Activated naive CD4-positive, alpha-beta T cell (primary cell): ENCODE results near the gene MOAP1.
"Not testable (repeated sequence)": the region's sequence is repeated elsewhere in the genome, so short reads cannot be mapped to it uniquely, and the experiment has no call there.

Source experiments
- DNase-seq, 4 experiments: peaks; one replicate each; lab custom pipeline; 2025; lab: John Stamatoyannopoulos, UW

MOAP1 gene, protein sequence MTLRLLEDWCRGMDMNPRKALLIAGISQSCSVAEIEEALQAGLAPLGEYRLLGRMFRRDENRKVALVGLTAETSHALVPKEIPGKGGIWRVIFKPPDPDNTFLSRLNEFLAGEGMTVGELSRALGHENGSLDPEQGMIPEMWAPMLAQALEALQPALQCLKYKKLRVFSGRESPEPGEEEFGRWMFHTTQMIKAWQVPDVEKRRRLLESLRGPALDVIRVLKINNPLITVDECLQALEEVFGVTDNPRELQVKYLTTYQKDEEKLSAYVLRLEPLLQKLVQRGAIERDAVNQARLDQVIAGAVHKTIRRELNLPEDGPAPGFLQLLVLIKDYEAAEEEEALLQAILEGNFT

DNA sequence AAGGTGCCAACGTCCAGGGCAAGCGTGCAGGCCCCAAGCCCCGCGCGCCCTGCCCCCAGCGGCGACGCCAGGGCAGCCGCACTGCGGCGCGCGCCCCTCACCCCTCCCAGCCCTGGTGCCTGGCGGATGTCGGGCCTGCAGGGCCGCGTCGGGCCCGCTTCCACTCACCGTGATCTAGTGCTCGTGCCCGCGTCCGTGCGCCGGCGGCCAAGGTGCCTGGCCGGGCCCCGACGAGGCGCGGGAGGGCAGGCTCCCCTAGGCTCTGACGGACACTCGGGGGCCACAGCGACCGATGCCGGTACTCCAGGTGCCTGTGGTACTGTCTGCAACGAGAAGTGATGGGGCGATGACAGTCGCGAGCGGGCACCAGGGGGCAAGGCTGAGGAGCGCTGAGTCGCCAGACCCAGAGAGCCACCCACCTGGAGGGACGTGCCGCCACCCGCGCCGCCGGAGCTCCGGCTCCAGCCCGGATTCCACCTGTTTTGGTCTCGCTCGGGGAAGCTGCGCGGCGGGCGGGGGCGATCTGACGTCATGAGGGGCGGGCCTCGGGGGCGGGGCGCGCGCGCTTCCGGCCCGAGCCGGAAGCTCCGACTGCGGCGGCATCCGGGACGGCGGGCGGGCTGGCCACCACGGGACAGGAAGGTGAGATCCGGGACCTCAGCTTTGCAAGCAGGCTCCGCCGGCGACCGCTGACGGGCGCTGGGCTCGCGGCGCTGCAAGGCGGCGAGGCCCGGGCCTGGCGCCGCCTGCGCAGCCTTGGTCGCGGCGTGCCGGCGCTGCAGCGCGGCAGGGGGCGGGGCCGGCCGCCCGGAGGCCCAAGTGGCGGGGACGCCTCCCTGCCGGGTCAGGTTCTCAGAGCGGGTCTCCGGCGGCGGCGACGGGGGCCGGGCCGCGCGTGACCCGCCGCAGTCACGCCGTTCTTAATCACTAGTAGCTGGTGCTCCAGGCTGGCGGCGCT lies at the start of gene MOAP1, which contains the start of gene LYSET:
TSS of gene MOAP1 (minus strand) at position 507 of the 958 bp plus-strand sequence. CDS start 655 bp downstream, outside the sequence.
TSS of gene LYSET (plus strand) at position 927 of the 958 bp plus-strand sequence. CDS start 89 bp downstream, outside the sequence.
- peak; percentile 73 to 90 (median 80) for DNase-seq

DNA sequence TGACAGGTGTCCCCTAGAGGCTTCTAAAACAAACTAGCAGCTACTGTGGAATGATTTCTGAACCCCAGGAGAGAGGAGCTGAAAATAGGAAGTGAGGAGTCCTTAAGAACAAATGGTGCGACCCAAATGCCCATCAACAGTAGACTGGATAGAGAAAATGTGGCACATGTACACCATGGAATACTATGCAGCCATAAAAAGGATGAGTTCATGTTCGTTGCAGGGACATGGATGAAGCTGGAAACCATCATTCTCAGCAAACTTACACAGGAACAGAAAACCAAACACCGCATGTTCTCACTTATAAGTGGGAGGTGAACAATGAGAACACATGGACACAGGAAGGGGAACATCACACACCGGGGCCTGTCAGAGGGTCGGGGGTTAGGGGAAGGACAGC lies 48.4 kb upstream of the MOAP1 start:
- DNase-seq, result not testable (repeated sequence)

DNA sequence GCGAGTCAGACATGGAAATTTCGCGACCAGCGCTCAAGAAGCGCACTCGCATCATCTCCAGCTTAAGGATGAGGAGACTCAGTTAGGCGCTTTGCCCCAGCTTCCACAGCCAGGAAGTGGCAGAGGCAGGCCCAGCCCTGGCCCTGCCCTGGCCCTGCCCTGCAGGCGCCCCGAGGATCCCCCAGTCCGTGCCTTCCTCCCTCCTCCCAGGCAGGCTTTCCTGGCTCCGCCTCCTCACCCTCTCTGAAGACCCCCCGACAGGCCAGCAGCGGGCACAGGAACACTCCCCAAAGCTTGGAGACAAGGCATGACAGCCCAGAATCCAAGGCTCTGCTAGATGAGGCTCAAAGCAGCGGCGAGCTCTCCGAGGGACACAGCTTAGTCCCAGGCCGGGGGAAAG lies 47.5 kb upstream of the MOAP1 start:
- no peak for DNase-seq

DNA sequence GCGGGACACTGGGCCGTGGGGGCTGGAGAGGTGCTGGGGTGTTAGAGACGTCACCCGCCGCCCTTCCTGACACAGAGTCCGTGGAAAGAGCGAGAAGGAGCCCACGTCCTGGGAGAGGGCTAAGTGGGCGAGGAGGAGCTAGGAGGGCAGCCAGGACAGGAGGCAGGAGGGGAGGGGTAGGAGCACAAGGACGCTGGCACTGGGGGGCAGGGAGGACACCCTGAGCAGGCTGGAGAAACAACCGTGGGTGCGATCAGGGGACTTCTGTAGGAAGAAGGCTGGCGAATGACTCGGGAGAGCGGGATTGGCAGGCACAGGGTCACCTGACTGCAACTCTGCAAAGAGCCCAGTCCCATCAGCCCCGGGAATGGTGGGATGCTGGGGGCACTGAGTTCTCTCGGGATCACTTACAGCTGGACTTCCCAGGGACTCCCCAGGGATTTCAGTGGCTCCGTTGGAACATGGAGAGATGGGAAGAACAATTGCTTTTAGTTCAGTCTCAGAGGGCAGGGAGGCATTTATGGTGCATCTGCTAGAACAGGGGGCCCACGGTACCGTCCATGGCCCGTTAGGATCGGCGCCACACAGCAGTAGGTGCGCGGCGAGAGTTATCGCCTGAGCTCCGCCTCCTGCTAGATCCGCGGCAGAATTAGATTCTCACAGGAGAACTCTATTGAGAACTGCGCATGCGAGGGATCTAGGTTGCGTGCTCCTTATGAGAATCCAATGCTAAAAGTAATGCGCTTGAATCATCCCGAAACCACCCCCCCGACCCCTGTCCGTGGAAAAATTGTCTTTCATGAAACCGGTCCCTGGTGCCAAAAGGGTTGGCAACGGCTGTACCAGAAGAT lies 46.7 kb upstream of the MOAP1 start:
- DNase-seq, result no peak

DNA sequence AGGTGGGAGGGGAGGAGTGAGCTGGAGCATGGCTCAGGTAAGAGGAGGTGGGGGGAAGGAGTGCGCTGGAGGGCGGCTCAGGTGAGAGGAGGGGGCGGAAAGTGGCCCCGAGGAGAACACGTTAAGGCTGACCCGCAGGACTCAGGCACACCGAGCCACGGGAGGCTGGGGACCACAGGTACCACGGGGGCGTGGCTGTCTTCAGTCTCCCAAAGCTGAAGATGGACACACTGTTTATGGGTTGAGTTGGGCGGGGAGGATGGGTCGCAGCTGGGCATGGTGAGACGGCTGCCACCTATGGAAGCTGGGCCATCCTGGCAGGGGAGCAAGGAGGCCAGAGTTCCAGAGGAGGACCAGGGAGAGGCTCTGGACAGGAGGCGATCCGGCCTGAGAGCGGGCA lies 45.8 kb upstream of the MOAP1 start:
- DNase-seq, result no peak

DNA sequence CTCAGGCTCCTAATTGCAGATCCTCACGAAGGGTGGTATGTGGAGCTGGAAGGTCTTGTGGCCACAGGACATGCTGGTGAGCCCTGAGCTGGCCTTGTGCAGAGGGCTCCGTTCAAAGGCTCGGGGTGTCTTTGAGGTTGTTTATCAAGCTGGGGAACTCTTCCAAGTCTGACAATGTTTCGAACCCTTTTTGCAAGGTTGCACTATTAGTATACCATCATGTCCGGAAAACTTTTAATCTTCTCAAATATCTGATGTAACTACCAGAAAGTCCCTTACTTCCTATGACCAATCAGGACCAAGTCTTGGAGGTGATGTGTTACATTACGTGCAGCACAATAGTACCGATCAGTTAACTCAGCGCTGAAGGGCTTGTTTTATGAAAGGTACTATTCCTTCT lies 43.9 kb upstream of the MOAP1 start:
- DNase-seq, result no peak

DNA sequence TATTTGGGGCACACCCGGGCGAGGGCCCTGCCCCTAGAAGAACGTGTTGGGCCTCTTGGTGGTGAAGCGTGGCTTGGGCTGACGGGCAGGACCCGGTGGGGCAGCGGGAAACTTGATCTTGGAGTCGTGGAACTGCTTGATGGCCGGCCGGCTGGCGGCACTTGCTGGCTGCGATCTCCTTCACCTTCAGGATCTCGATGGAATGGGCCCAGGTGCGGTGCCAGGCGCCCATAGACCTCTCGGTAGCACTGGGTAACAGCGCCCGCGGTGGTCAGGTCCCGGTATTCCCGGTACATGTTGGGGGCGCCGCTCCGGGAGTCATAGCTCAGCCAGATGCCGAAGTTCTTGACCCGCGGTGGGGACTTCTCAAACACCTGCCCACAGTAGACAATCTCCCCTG lies 38.9 kb upstream of the MOAP1 start:
- no peak for DNase-seq

DNA sequence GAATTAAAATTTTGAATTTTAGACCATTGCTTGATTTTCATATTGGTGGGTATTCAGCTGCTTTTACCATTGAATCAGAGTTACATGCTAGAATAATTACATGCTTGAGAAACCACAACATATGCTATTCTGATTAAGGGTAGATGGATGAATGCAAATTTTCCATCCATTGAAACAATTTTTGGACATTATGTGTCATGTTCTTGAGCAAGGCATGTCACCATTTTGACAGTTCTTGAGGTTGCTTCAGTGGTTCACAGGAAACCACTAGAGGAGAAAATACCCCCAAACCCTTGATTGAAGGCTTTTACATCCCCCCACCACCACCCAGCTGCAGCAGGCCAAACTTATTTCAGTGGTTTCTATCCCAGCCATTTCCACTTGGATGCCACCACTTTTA lies 35.8 kb upstream of the MOAP1 start:
- DNase-seq, result no peak

DNA sequence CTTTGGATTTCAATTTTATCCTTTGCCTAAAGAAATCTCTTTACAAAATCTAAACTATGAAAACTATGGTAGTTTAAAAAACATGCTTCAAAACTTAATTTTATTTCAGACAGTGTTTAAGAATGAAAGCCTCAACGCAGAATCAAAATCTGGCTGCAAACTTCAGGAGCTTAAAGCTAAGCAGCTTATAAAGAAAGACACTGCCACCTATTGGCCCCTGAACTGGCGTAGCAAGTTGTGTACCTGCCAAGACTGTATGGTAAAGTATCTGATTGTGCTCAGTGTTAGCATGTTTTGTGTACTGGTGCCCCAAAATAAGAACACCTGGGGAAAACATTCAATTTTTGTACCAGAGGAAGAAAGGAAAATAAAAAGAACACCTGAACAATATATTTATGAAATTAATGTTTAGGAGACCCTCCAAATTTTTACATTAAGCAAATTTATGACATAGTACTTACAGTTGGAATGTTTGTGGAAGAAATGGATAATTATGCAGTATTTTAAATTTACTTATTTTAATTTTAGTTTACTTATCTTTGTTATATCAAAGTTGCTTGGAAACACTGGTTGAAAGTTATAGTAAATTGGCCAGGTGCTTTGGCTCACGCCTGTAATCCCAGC lies 34.5 kb upstream of the MOAP1 start:
- DNase-seq, result peak in 1 of 4 experiments; percentile 22

DNA sequence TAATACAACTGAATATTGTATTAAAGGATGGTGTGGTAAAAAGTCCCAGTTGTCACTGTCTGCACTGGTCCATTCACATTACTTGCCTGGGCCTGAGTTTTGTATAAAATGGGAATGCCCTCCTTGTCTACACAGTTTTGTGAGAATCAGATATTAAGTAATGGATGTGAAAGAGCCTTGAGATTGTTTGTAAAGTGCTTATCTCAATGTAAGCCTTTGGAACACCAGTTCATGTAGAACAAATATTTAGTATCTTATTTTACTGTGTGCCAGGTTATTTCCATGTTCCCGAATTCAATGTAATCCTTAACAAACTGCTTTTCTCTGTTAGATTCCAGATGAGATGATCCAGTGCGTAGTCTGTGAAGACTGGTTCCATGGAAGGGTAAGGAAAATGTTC lies 29.9 kb upstream of the MOAP1 start:
- no peak for DNase-seq

DNA sequence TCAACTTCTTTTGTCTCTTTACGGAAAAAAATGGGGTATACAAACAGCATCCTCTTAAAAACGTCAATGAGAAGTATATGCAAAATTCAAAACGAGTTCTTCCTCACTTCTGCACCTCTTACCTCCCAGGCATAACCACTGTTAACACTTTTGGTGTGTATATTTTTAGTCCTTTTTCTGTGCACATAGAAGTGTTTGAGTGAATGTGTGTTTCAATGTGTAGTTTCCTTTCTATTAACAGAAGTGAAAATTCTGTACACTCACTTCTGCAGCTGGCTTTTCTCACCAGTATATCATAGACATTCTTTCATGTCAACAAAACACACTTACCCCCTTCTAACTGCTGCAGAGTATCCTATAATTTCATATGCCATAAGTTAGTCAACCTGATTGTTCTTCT lies 27.7 kb upstream of the MOAP1 start:
- no peak for DNase-seq

DNA sequence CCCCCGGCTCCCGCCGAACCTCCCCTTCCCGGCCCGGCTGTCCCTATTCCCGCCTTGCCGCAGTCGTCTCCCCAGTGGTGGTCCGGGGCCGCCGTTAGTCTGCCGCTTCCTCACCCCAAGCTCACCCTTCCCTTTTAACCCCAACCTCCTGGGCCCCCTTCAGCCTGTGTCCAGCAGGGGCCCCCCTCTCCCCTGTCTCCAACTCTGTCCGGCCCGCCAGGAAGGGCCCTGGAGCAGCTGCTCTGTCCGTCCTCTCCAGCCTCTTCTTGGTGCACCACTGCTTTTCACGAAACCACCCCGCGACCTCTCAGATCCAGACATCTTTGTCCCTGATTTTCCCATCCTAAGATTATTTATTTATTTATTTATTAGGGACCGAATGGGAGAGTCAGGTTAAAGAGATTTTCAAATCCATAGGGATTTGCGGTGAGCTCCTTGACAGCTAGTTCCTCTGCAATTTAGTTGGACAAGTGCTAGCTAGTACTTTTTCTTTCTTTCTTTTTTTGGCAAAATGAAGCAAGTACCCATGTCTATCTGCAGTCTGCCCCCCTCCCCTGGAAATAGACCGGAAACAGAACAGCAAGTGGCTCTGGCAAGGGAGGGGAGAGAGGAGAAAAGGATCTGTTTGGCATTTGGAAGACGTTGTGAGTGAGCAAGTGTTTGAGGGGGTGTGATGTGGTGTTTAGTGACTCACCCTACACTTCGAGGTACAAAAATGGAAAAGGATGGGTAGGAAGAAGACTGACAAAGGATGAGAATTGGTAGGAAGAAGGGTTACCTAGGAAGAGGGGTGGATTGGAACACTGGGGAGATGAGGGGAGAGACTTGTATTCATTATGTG lies 23.0 kb upstream of the MOAP1 start:
- no peak for DNase-seq

DNA sequence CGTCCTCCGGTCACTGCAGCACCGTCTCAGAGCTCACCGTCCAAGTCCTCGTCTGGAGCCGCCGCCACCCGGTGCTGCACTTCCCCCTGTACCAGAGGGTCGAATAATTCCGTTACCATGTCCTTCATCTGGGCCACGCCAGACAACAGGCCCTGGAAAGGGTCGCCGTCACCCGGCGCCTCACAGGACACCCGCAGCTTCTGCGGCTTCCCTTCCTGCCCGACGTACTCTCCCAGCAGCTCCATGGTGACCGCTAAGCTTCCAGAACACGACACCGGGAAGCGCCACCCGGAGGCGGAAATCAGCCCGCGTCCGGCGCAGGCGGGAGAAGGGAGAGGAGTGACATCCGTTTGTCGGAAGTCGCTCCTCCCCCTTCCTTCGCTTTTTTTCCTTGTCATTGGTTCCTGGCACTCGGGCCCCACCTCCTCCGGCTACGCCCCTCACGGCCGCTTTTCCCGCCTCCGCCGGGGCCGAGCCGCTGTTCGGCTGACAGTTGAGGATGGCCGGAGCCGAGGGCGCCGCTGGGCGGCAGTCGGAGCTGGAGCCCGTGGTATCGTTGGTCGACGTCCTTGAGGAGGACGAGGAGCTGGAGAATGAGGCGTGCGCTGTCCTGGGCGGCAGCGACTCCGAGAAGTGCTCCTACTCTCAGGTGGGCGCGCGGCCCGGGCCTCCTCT lies 22.2 kb upstream of the MOAP1 start, which contains the start of the genes GON7 and UBR7:
TSS of gene GON7 (minus strand) at position 273 of the 675 bp plus-strand sequence. CDS start at position 245, 28 bp downstream.
TSS of gene UBR7 (plus strand) at position 464 of the 675 bp plus-strand sequence. CDS start at position 500, 36 bp downstream.
- DNase-seq, result peak; percentile 54 to 77 (median 64)

DNA sequence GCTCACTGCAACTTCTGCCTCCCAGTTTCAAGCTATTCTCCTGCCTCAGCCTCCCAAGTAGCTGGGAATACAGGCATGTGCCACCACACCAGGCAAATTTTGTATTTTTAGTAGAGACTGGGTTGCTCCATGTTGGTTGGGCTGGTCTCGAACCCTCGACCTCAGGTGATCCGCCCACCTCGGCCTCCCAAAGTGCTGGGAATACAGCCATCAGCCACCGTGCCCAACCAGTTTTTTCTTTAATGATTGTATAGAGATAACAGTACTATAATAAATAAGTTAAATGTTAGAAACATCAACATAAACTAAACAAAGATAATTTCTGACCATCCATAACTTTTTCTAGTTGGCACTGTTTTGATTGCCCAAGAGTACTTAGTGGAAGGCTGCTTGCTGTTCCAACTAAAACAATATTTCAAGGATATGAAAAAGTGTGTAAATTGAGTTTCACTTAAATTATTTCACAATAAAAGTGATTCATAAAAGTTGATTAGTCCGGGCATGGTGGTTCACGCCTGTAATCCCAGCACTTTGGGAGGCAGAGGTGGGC lies 16.5 kb upstream of the MOAP1 start:
- DNase-seq, result no peak

DNA sequence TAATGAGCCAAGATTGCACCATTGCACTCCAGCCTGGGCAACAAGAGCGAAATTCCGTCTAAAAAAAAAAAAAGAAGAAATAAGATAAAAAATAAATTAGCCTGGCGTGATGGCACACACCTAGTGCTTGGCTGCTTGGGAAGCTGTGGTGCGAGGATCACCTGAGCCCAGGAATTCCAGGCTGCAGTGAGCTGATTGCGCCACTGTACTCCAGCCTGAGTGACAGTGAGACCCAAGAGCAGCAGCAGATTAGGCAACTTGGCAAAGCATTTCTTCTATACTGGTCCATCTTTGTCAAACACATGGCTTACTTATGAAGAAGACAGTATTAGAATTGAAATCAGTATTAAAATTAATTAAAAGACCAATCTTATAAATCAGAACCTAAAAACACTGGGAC lies 15.9 kb upstream of the MOAP1 start:
- DNase-seq, result no peak

DNA sequence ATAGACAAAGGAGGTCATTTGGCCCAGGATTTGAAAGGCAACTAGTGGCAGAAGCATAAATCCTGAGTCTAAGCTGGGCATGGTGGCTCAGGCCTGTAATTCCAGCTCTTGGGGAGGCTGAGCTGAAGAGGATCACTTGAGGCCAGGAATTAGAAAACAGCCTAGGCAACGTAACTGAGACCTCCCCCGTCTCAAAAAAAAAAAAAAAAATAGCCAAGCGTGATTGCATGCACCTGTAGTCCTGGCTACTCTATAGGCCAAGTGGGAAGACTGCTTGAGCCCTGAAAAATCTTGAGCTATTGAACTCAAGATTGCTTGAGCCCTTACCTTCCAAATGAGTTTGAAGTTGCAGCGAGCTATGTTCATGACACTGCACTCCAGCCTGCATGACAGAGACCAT lies 14.3 kb upstream of the MOAP1 start:
- no peak for DNase-seq

DNA sequence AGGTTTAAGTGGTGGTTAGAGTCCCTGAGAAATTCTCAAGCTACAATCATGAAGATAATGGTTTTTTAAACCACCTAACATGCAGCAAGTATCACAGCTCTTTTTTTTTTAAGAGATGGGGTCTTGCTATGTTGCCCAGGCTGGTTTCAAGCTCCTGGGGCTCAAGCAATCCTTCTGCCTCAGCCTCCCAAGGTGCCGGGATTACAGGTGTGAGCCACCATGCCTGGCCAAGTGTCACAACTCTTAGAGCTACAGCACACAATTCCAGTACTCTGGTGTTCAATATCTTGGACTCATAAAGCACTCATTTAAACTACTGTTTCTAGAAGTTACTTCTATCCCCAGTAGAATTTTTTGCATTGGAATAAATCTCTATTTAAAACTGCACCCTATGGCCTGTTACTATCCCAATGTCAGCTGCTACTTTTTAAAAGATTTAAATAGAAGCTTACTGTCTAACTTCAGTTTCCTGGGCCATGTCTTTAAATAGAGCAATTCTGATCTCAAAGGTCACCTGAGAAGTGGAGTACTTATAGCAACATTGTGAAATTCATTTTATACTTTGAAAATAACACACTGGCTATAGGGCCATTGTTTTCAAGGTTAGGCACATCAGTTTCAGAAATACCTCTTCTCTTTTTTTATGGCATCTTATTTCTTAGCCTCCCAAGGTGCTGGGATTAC lies 10.8 kb upstream of the MOAP1 start:
- no peak for DNase-seq

DNA sequence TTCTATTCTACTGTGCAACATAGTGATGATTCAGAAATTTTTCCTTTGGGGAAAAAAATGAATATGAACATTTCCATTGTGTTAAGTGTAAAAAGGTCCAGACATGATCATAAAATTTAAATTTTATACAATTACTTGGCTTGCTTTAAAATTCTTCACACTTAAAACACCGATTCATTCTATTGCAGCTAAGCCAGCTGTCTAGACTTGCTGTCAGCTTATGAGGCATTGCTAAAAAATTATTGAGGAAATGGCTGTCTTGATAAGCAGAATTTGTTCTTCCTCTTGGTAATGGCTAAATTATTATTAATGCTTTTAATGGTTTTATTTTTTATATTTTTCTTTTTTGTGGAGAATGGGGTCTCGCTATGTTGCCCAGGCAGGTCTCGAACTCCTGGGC lies 2.3 kb upstream of the MOAP1 start:
- no peak for DNase-seq

DNA sequence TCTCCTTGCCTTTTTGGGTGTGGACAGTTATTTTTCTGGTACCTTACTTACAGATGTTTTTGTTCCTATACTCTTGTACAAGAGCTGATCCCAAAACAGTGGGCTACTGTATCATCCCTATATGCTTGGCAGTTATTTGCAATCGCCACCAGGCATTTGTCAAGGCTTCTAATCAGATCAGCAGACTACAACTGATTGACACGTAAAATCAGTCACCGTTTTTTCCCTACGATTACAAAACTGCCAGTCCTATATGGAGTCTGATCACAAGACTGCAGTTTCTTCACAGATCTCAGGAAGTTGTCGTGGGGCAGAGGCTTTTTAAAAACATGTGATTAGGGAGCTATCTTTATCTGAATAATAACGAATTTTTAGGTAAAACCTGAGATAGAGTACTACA lies 1.8 kb upstream of the MOAP1 start:
- no peak for DNase-seq
